WTC11 (cell line): ENCODE results near the gene FZR1. TPM values are rescaled to one million over a fixed set of nuclear protein-coding genes. Genes with fewer than 3 reads are reported as not detected.

Experiments
- ATAC-seq: fragments of 200-7000 bp; cut with Tn5 transposase; 2 replicates; pipeline ENCODE4 v1.10.0; 2021; ENCODE audit warnings: mild to moderate bottlenecking, moderate library complexity
- CTCF ChIA-PET: fragments of 300-600 bp; sonication (Branson Sonifier 250); formaldehyde crosslinking; loops from one replicate; lab custom pipeline; 2021; ENCODE audit warnings: antibody characterized with exemption; lab: Charles Lee
- POLR2A ChIA-PET: fragments of 350-600 bp; sonication (Branson Sonifier 250); formaldehyde crosslinking; loops from one replicate; lab custom pipeline; 2021; ENCODE audit warnings: antibody characterized with exemption; lab: Charles Lee
- DNase-seq: peaks from one replicate; pipeline ENCODE4 v3.0.0; 2021; ENCODE audit warnings: low spot score
- H3K27ac Mint-ChIP-seq: 2 replicates; pipeline ENCODE4 v1.8.0; 2021; ENCODE audit warnings: mixed read lengths
- H3K27me3 Mint-ChIP-seq: 2 replicates; pipeline ENCODE4 v1.8.0; 2021; ENCODE audit warnings: low read depth, mild to moderate bottlenecking, moderate library complexity, mixed read lengths
- H3K36me3 Mint-ChIP-seq: 2 replicates; pipeline ENCODE4 v1.8.0; 2021; ENCODE audit warnings: mixed read lengths
- H3K4me1 Mint-ChIP-seq: 2 replicates; pipeline ENCODE4 v1.8.0; 2022; ENCODE audit warnings: mixed read lengths
- H3K4me3 Mint-ChIP-seq: 2 replicates; pipeline ENCODE4 v1.8.0; 2021; ENCODE audit warnings: mild to moderate bottlenecking, moderate library complexity, mixed read lengths
- H3K9me3 Mint-ChIP-seq: 2 replicates; pipeline ENCODE4 v1.8.0; 2021; ENCODE audit warnings: mixed read lengths
- AR ChIP-seq: fragments of 250-450 bp; sonication (Bioruptor Pico); IDR thresholded peaks from 2 replicates; pipeline ENCODE4 v1.9.0; 2021; ENCODE audit warnings: mild to moderate bottlenecking
- E2F5 ChIP-seq: sonication (generic); formaldehyde crosslinking; IDR thresholded peaks from 2 replicates; pipeline ENCODE4 v1.8.1; 2022; ENCODE audit warnings: mild to moderate bottlenecking, moderate library complexity, missing genetic modification reagents
- ERG ChIP-seq: fragments of 250-450 bp; sonication (Bioruptor Pico); IDR thresholded peaks from 2 replicates; pipeline ENCODE4 v1.8.0; 2021; ENCODE audit warnings: mild to moderate bottlenecking
- FOXP1 ChIP-seq: sonication (generic); formaldehyde crosslinking; IDR thresholded peaks from 2 replicates; pipeline ENCODE4 v1.8.0; 2022; ENCODE audit warnings: missing genetic modification reagents, mild to moderate bottlenecking, moderate library complexity, borderline replicate concordance
- FOXP4 ChIP-seq: sonication (generic); formaldehyde crosslinking; IDR thresholded peaks from 2 replicates; pipeline ENCODE4 v1.8.0; 2022; ENCODE audit warnings: mild to moderate bottlenecking, missing genetic modification reagents
- GRHL2 ChIP-seq: fragments of 250-450 bp; sonication (Bioruptor Pico); IDR thresholded peaks from 2 replicates; pipeline ENCODE4 v1.8.0; 2022; ENCODE audit warnings: mild to moderate bottlenecking, moderate library complexity; ENCODE audit not compliant: insufficient replicate concordance, severe bottlenecking
- KAT7 ChIP-seq: sonication (generic); formaldehyde crosslinking; IDR thresholded peaks from 2 replicates; pipeline ENCODE4 v1.8.1; 2023; ENCODE audit warnings: missing genetic modification reagents, mild to moderate bottlenecking, borderline replicate concordance
- MYBL2 ChIP-seq: sonication (generic); formaldehyde crosslinking; IDR thresholded peaks from 2 replicates; pipeline ENCODE4 v1.8.1; 2023; ENCODE audit warnings: mild to moderate bottlenecking, moderate library complexity, missing genetic modification reagents
- NR2C2 ChIP-seq: sonication (generic); formaldehyde crosslinking; IDR thresholded peaks from 2 replicates; pipeline ENCODE4 v1.8.0; 2022; ENCODE audit warnings: mild to moderate bottlenecking, missing genetic modification reagents
- OVOL2 ChIP-seq: fragments of 250-450 bp; sonication (Bioruptor Pico); IDR thresholded peaks from 2 replicates; pipeline ENCODE4 v1.9.0; 2021; ENCODE audit warnings: mild to moderate bottlenecking, borderline replicate concordance
- PRDM15 ChIP-seq: sonication (generic); formaldehyde crosslinking; IDR thresholded peaks from 2 replicates; pipeline ENCODE4 v1.8.0; 2022; ENCODE audit warnings: missing genetic modification reagents
- STAT6 ChIP-seq: sonication (generic); formaldehyde crosslinking; conservative IDR thresholded peaks from 2 replicates; pipeline ENCODE4 v1.8.1; 2023; ENCODE audit warnings: mild to moderate bottlenecking, low read depth, missing genetic modification reagents, moderate library complexity
- TEAD1 ChIP-seq: sonication (generic); formaldehyde crosslinking; IDR thresholded peaks from 2 replicates; pipeline ENCODE4 v1.8.0; 2022; ENCODE audit warnings: mild to moderate bottlenecking, missing genetic modification reagents
- USF1 ChIP-seq: sonication (generic); formaldehyde crosslinking; IDR thresholded peaks from 2 replicates; pipeline ENCODE4 v1.8.0; 2022; ENCODE audit warnings: mild to moderate bottlenecking, missing genetic modification reagents
- ZNF121 ChIP-seq: sonication (generic); formaldehyde crosslinking; IDR thresholded peaks from 2 replicates; pipeline ENCODE4 v1.8.0; 2023; ENCODE audit warnings: missing genetic modification reagents
- ZNF232 ChIP-seq: sonication (generic); formaldehyde crosslinking; IDR thresholded peaks from 2 replicates; pipeline ENCODE4 v1.8.0; 2022; ENCODE audit warnings: mild to moderate bottlenecking, missing genetic modification reagents
- ZNF317 ChIP-seq: sonication (generic); formaldehyde crosslinking; IDR thresholded peaks from 2 replicates; pipeline ENCODE4 v1.8.1; 2023; ENCODE audit warnings: low read depth, mild to moderate bottlenecking, moderate library complexity, missing genetic modification reagents, borderline replicate concordance
- ZNF671 ChIP-seq: fragments of 250-450 bp; sonication (Bioruptor Pico); IDR thresholded peaks from 2 replicates; pipeline ENCODE4 v1.8.0; 2021; ENCODE audit warnings: mild to moderate bottlenecking
- total RNA-seq: library from RNA; stranded (reverse); gene quantifications from 3 replicates; pipeline ENCODE4 v1.2.3, GENCODE V29; 2021

FZR1 gene
- total RNA-seq, 1 experiment from 2014 or later = 60.8 TPM

GRCh38 chr19:3577723-3578344, 71.7 kb downstream of the FZR1 start:
- peaks cover 25% of the 10 kb centered on the region for H3K27me3 Mint-ChIP-seq
- peaks cover 14% of the 10 kb centered on the region for H3K4me1 Mint-ChIP-seq
- ChIA-PET CTCF (interaction anchor here (0.6 to 6.5 kb wide), 20 partner anchors 8 to 410 kb away, joined by 3 to 115 read pairs (median 4); partner anchors contain the start of genes DOHH, GIPC3, MFSD12 and TEKTIP1), POLR2A (interaction anchor here (0.6 to 3.3 kb wide), 5 partner anchors 13 to 293 kb away, joined by 3 to 12 read pairs (median 4); no protein-coding TSS in a partner anchor)
- H3K4me3 Mint-ChIP-seq = peak overlapping the region; percentile 75
- DNase-seq (peak; percentile 77), ATAC-seq (peak; percentile 6)
- TF ChIP-seq ZNF671 (CRISPR knock-in tag) (no peak), NR2C2 (CRISPR knock-in tag) (no peak), OVOL2 (no peak), ZNF232 (CRISPR knock-in tag) (no peak), TEAD1 (CRISPR knock-in tag) (no peak), E2F5 (0 out of 2 replicates have a peak, but pooled peaks have one; percentile 43), USF1 (CRISPR knock-in tag) (no peak), ZNF317 (no peak), FOXP4 (CRISPR knock-in tag) (0 out of 2 replicates have a peak, but pooled peaks have one; percentile 11), MYBL2 (CRISPR knock-in tag) (0 out of 2 replicates have a peak, but pooled peaks have one; percentile 33), ERG (CRISPR knock-in tag) (no peak), KAT7 (no peak), PRDM15 (peak; percentile 55), ZNF121 (CRISPR knock-in tag) (peak; percentile 98)
- no peak overlapping the region for H3K27ac Mint-ChIP-seq
- no peaks in the 10 kb centered on the region for H3K9me3 Mint-ChIP-seq
- H3K36me3 Mint-ChIP-seq = peaks cover 8% of the 10 kb centered on the region

- ChIA-PET POLR2A (interaction anchor here (0.6 to 3.3 kb wide), 4 partner anchors 13 to 44 kb away, joined by 3 to 12 read pairs (median 4); no protein-coding TSS in a partner anchor), CTCF (interaction anchor here (1.0 to 6.5 kb wide), 10 partner anchors 8 to 144 kb away, joined by 3 to 115 read pairs (median 8); partner anchors contain the start of genes DOHH and GIPC3)
- DNase-seq = no peak
- peak overlapping the region; percentile 75 for H3K4me3 Mint-ChIP-seq
- no peak overlapping the region for H3K27ac Mint-ChIP-seq
- H3K9me3 Mint-ChIP-seq = no peaks in the 10 kb centered on the region
- no peak for ATAC-seq
- H3K4me1 Mint-ChIP-seq = peaks cover 14% of the 10 kb centered on the region
- peaks cover 30% of the 10 kb centered on the region for H3K27me3 Mint-ChIP-seq
- H3K36me3 Mint-ChIP-seq = peaks cover 8% of the 10 kb centered on the region
- no peak for TF ChIP-seq FOXP1 (CRISPR knock-in tag)
- no peak for TF ChIP-seq GRHL2
- no peak for TF ChIP-seq USF1 (CRISPR knock-in tag)
- TF ChIP-seq AR = no peak
- TF ChIP-seq STAT6 (CRISPR knock-in tag) = no peak
Observed at GRCh38 chr19:3578390-3578789, 72.3 kb downstream of the FZR1 start.
